Memory B cell (primary cell): Measurements from ENCODE around the gene GPATCH11.
A peak's percentile ranks its signal among the peaks of the same experiment; 100 is the strongest.

Source experiments
- ATAC-seq: fragments of 150-1000 bp; cut with Tn5 transposase; 2 replicates; pipeline ENCODE4 v1.10.0; 2021; ENCODE audit warnings: low read depth, mild to moderate bottlenecking, moderate library complexity
- DNase-seq, 2 donors: peaks; one replicate each; pipeline ENCODE4 v3.0.0; 2022; ENCODE audit warnings: low spot score in 2 of 2
- H3K27ac Mint-ChIP-seq: one replicate; pipeline ENCODE4 v1.8.0; 2022; ENCODE audit warnings: mild to moderate bottlenecking, moderate library complexity, mixed read lengths
- H3K27me3 Mint-ChIP-seq: one replicate; pipeline ENCODE4 v1.8.0; 2022; ENCODE audit warnings: mixed read lengths
- H3K36me3 Mint-ChIP-seq: one replicate; pipeline ENCODE4 v1.8.0; 2022; ENCODE audit warnings: mild to moderate bottlenecking, mixed read lengths
- H3K4me1 Mint-ChIP-seq: one replicate; pipeline ENCODE4 v1.8.0; 2022; ENCODE audit warnings: mixed read lengths
- H3K4me3 Mint-ChIP-seq: one replicate; pipeline ENCODE4 v1.8.0; 2022; ENCODE audit warnings: mild to moderate bottlenecking, moderate library complexity, mixed read lengths
- H3K9me3 Mint-ChIP-seq: one replicate; pipeline ENCODE4 v1.8.0; 2022; ENCODE audit warnings: mixed read lengths

Gene GPATCH11

GRCh38 chr2:37083873-37084794 is at the start of gene GPATCH11, which contains the start of gene HEATR5B:
Gene GPATCH11 (plus strand): TSS chr2:37084518. CDS start chr2:37088382, 3,864 bp downstream.
Gene HEATR5B (minus strand): TSS chr2:37084372. CDS start chr2:37083414, 958 bp downstream.
- H3K4me1 Mint-ChIP-seq, result peaks cover 48% of the 10 kb centered on the region
- DNase-seq (peak; percentile 69 to 75), ATAC-seq (peak; percentile 79)
- H3K4me3 Mint-ChIP-seq, result no peak within 1 kb of the TSS
- no peaks in the 10 kb centered on the region for H3K9me3 Mint-ChIP-seq
- no peak within 1 kb of the TSS for H3K27ac Mint-ChIP-seq
- H3K36me3 Mint-ChIP-seq, result peaks cover 25% of the 10 kb centered on the region
- H3K27me3 Mint-ChIP-seq, result no peaks in the 10 kb centered on the region

- Mint-ChIP-seq H3K27ac (no peak overlapping the region), H3K9me3 (no peaks in the 10 kb centered on the region), H3K36me3 (peaks cover 19% of the 10 kb centered on the region), H3K4me3 (no peak overlapping the region), H3K4me1 (no peaks in the 10 kb centered on the region), H3K27me3 (no peaks in the 10 kb centered on the region)
- ATAC-seq (no peak), DNase-seq (no peak)
Measured at GRCh38 chr2:37037771-37038170, 46.5 kb upstream of the GPATCH11 start.

- H3K9me3 Mint-ChIP-seq, result no peaks in the 10 kb centered on the region
- no peak for DNase-seq
- no peak overlapping the region for H3K27ac Mint-ChIP-seq
- peaks cover 24% of the 10 kb centered on the region for H3K36me3 Mint-ChIP-seq
- no peaks in the 10 kb centered on the region for H3K27me3 Mint-ChIP-seq
- ATAC-seq, result no peak
- H3K4me1 Mint-ChIP-seq, result no peaks in the 10 kb centered on the region
- no peak overlapping the region for H3K4me3 Mint-ChIP-seq
Measured at GRCh38 chr2:37039580-37039979, 44.7 kb upstream of the GPATCH11 start.

DNA sequence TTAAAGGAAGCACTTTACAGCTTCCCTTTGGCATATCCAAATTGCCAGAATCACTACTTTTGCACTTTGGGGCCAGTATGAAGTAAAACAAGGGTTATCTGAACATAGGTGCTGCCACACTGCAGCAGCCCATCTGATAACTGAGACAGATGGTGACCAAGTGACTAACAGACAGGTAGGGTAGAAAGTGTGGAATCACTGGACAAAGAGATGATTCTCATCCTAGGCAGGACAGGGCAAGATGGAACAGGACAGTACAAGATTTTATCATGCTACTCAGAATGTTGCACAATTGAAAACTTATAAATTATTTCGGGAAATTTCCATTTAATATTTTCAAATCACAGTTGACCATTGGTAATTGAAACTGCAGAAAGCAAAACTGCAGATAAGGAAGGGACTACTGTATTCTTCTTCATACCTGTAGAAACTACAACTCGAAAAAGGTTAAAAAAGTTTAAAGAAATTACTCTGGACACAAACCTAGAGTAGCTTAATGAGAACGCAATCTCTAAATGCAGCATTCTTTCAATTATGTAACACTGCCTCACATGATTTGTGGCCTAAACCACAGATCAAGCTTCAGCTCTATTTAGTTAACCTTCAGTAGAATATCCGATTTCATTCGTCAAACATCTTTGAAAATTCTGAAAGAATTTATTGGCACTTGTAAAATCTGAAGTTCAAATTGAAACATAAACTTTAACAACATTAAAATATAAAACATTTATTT is 31.6 kb upstream of the GPATCH11 start:
- DNase-seq, result no peak
- Mint-ChIP-seq H3K4me1 (no peaks in the 10 kb centered on the region), H3K27me3 (no peaks in the 10 kb centered on the region), H3K9me3 (no peaks in the 10 kb centered on the region), H3K27ac (peak overlapping the region; percentile 38), H3K4me3 (no peak overlapping the region), H3K36me3 (peaks cover 26% of the 10 kb centered on the region)
- no peak for ATAC-seq

DNA sequence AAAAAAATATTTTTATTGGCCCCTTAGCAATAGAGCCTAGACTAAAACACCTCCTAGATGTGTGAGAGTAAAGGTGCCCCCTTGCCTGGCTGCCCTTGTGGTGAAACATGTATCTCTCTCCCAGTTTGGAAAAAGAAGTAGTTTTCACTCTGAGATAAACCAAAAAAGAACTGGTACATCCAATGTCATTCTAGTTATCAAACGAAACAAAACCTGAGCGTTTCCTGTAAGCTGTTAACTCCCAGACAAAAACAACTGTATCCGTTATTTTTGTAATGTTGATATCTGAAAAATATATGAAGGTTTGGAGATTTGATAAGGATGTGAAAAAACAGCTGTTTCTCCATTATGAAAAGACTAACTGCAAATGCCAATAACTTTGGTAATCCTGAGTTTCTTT is 24.5 kb upstream of the GPATCH11 start:
- H3K4me1 Mint-ChIP-seq, result peaks cover 2% of the 10 kb centered on the region
- peaks cover 24% of the 10 kb centered on the region for H3K36me3 Mint-ChIP-seq
- DNase-seq, result no peak
- no peak overlapping the region for H3K4me3 Mint-ChIP-seq
- no peaks in the 10 kb centered on the region for H3K9me3 Mint-ChIP-seq
- ATAC-seq, result no peak
- no peaks in the 10 kb centered on the region for H3K27me3 Mint-ChIP-seq
- H3K27ac Mint-ChIP-seq, result no peak overlapping the region

- DNase-seq (no peak), ATAC-seq (no peak)
- no peak overlapping the region for H3K27ac Mint-ChIP-seq
- no peaks in the 10 kb centered on the region for H3K27me3 Mint-ChIP-seq
- H3K36me3 Mint-ChIP-seq, result peaks cover 24% of the 10 kb centered on the region
- peaks cover 2% of the 10 kb centered on the region for H3K4me1 Mint-ChIP-seq
- H3K4me3 Mint-ChIP-seq, result no peak overlapping the region
- H3K9me3 Mint-ChIP-seq, result no peaks in the 10 kb centered on the region
Measured at GRCh38 chr2:37060446-37060845, 23.9 kb upstream of the GPATCH11 start.

DNA sequence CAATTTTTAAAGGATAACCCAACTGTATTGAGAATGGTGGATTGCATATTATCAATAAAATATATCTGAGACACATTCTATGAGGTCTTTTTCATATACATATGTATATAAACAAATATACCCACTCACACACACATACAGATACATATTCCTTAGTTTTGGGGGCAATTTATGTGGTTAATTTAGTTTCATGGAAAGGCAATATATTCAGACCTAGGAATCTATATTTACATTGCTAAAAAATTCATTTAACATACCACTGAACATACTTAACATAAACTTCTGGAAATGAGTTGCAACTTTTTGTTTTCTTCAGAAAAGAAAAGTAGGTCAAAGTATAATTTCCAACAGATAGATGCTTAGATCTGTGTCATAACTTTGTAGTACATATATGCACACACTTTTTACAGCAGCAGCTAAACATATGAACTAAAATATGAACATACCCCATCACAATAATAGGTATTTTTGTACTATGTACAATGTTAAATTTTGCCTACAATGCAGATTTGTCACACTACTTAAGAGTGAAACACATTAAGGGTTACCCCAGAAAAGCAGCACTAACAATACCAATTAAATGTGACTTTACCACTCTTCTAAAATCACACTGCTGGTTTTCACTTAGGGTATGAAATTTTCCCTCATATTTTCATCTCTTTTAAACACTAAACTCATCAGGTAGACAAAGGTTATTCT is 23.2 kb upstream of the GPATCH11 start:
- H3K27me3 Mint-ChIP-seq, result no peaks in the 10 kb centered on the region
- peaks cover 2% of the 10 kb centered on the region for H3K4me1 Mint-ChIP-seq
- H3K27ac Mint-ChIP-seq, result no peak overlapping the region
- H3K4me3 Mint-ChIP-seq, result no peak overlapping the region
- H3K36me3 Mint-ChIP-seq, result peaks cover 24% of the 10 kb centered on the region
- no peaks in the 10 kb centered on the region for H3K9me3 Mint-ChIP-seq
- DNase-seq, result no peak
- no peak for ATAC-seq

DNA sequence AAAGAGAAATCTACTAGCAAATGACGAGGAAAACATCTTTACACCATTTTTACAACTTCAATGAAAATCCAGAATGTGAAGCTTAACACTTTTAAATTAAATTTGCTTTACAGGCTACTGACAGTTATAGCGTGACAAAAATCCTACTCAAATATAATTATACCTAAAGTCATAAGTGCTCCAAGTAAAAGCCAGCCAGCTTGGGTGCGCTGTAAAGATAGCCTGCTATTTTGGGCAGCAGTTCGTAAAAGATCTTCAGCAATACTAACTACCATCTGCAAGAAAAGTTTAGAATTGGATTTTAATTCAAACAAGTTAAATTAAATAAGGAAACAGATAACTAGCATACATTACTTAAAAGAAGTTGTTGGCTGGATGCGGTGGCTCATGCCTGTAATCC is 22.5 kb upstream of the GPATCH11 start:
- Mint-ChIP-seq H3K4me1 (peaks cover 2% of the 10 kb centered on the region), H3K27me3 (no peaks in the 10 kb centered on the region), H3K36me3 (peaks cover 24% of the 10 kb centered on the region), H3K4me3 (no peak overlapping the region), H3K27ac (no peak overlapping the region), H3K9me3 (no peaks in the 10 kb centered on the region)
- ATAC-seq, result no peak
- no peak for DNase-seq

GRCh38 chr2:37068686-37069085 is 15.6 kb upstream of the GPATCH11 start:
- H3K36me3 Mint-ChIP-seq, result peaks cover 23% of the 10 kb centered on the region
- no peak overlapping the region for H3K27ac Mint-ChIP-seq
- H3K4me3 Mint-ChIP-seq, result no peak overlapping the region
- DNase-seq, result no peak
- peaks cover 10% of the 10 kb centered on the region for H3K4me1 Mint-ChIP-seq
- H3K9me3 Mint-ChIP-seq, result no peaks in the 10 kb centered on the region
- ATAC-seq, result no peak
- H3K27me3 Mint-ChIP-seq, result no peaks in the 10 kb centered on the region

DNA sequence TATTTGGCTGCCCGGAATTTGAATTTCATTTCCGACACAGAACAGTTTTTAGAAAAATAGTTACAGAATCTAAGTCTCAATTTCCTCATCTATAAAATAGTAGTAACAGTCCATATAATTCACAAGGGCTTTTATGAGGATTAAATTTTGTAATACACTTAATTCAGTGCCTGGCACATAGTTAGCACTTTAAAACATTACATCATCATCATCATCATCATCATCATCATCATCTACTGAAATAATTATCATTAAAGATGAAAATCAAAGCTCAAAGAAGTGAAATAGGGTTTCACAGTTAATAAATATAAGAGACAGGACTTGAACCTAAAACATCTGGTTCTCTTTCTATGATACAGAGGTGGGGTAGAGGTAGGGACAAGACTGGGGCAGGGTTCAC is 13.4 kb upstream of the GPATCH11 start:
- Mint-ChIP-seq H3K4me1 (peaks cover 11% of the 10 kb centered on the region), H3K9me3 (no peaks in the 10 kb centered on the region), H3K4me3 (no peak overlapping the region), H3K27ac (no peak overlapping the region), H3K36me3 (peaks cover 32% of the 10 kb centered on the region), H3K27me3 (no peaks in the 10 kb centered on the region)
- ATAC-seq, result no peak
- DNase-seq, result no peak

- DNase-seq, result no peak
- no peaks in the 10 kb centered on the region for H3K9me3 Mint-ChIP-seq
- H3K4me1 Mint-ChIP-seq, result peaks cover 42% of the 10 kb centered on the region
- ATAC-seq, result no peak
- H3K36me3 Mint-ChIP-seq, result peaks cover 31% of the 10 kb centered on the region
- peak overlapping the region; percentile 74 for H3K4me3 Mint-ChIP-seq
- H3K27me3 Mint-ChIP-seq, result no peaks in the 10 kb centered on the region
- H3K27ac Mint-ChIP-seq, result no peak overlapping the region
Measured at GRCh38 chr2:37080266-37080665, 4.1 kb upstream of the GPATCH11 start.

DNA sequence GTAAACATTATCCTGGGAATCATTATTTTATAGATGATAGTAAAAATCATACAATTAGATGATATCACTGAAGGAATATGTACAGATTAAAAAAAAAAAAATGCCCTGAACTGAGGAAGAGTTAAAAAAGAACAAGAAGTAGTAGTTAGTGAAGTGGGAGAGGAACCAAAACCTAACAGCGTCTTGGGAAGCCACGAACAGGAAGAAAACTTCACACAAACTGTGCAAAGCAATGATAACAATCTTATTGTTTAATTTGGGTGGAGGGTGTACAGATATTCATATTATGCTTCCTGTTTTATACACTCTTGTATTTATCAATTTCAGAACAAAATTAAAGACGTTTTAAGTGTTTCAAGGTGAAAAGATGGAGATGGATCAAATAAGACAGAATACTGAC is 3.6 kb upstream of the GPATCH11 start:
- Mint-ChIP-seq H3K36me3 (peaks cover 31% of the 10 kb centered on the region), H3K27me3 (no peaks in the 10 kb centered on the region), H3K4me1 (peaks cover 42% of the 10 kb centered on the region), H3K9me3 (no peaks in the 10 kb centered on the region), H3K27ac (no peak overlapping the region), H3K4me3 (peak overlapping the region; percentile 74)
- ATAC-seq, result no peak
- DNase-seq, result no peak

- Mint-ChIP-seq H3K27ac (no peak overlapping the region), H3K4me1 (peaks cover 49% of the 10 kb centered on the region), H3K9me3 (no peaks in the 10 kb centered on the region), H3K27me3 (no peaks in the 10 kb centered on the region), H3K4me3 (no peak overlapping the region), H3K36me3 (peaks cover 24% of the 10 kb centered on the region)
- DNase-seq, result no peak
- ATAC-seq, result no peak
Measured at GRCh38 chr2:37084797-37085196, 479 bp downstream of the GPATCH11 start.

DNA sequence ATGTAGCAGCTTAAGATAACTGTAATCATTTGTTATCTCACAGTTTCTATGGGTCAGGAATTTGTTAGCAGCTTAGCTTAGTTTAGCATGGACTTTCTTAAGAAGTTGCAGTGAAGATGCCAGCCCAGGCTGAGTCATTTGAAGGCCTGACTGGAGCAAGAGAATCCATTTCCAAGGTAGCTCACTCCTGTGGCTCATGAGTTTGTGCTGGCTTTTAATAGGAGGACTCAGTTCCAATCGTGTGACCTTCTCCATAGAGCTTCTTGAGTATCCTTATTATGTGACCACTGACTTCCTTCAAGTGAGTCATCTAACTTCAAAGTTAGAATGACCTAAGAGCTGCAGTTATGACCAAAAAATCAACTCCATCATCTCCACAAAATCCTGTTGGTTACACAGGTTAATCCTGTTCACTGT is 1.4 kb downstream of the GPATCH11 start:
- Mint-ChIP-seq H3K9me3 (no peaks in the 10 kb centered on the region), H3K27ac (no peak overlapping the region), H3K4me3 (no peak overlapping the region), H3K36me3 (peaks cover 17% of the 10 kb centered on the region), H3K27me3 (no peaks in the 10 kb centered on the region), H3K4me1 (peaks cover 42% of the 10 kb centered on the region)
- ATAC-seq (no peak), DNase-seq (no peak)
